Measurements from ENCODE around the gene DGLUCY.

DNA sequence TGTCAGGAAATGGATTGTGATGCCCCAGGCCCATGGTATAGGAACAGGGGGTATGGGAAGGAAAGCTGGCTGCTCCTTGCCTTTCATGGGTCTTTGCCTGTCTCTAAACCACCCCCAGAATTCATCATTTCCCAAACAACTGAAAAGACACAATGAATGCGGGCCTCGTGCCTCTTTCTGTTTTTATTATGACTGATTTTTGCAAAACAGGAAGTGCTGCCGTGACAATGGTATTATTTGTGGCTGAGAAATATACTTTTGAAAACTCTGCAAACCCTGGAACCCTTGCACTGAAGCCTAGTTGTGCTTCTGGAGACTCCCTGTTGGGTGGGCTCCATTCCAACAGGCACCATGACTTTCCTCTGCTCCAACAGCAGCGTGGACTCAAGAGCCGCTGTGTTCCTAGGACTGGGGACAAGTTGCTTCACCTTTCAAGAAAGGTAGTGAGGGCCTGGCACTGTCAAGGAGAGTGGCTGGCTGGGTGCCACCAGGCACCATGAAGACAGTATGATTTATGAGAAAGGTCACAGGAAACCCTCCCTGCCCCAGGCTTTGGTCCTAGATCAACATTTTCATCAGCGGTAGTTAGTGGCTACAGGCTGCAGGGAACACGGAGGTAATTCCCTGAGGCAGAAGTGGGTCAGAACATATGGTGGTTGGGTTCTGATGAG, 4.8 kb upstream of the DGLUCY start:
- no peak for TF ChIP-seq POLR2A (IDR thresholded peaks at IDR 0.05)
- TF ChIP-seq, protein P1, sequence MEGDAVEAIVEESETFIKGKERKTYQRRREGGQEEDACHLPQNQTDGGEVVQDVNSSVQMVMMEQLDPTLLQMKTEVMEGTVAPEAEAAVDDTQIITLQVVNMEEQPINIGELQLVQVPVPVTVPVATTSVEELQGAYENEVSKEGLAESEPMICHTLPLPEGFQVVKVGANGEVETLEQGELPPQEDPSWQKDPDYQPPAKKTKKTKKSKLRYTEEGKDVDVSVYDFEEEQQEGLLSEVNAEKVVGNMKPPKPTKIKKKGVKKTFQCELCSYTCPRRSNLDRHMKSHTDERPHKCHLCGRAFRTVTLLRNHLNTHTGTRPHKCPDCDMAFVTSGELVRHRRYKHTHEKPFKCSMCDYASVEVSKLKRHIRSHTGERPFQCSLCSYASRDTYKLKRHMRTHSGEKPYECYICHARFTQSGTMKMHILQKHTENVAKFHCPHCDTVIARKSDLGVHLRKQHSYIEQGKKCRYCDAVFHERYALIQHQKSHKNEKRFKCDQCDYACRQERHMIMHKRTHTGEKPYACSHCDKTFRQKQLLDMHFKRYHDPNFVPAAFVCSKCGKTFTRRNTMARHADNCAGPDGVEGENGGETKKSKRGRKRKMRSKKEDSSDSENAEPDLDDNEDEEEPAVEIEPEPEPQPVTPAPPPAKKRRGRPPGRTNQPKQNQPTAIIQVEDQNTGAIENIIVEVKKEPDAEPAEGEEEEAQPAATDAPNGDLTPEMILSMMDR (IDR thresholded peaks at IDR 0.05), result no peak
